Mucosa of stomach (tissue), 1 donor: ENCODE data around the gene CACNB2.
"Not testable (repeated sequence)": the region's sequence is repeated elsewhere in the genome, so short reads cannot be mapped to it uniquely, and the experiment has no call there.

Experiments
- H3K27me3 ChIP-seq: one replicate; pipeline ENCODE4 v1.7.0; 2013; ENCODE audit warnings: mild to moderate bottlenecking, low read length; ENCODE audit not compliant: control insufficient read depth, insufficient read depth
- H3K36me3 ChIP-seq: one replicate; pipeline ENCODE4 v1.7.0; 2013; ENCODE audit warnings: low read length; ENCODE audit not compliant: control insufficient read depth, insufficient read depth
- H3K4me1 ChIP-seq: one replicate; pipeline ENCODE4 v1.7.0; 2013; ENCODE audit warnings: mild to moderate bottlenecking, low read length; ENCODE audit not compliant: control insufficient read depth, insufficient read depth
- H3K4me3 ChIP-seq: one replicate; pipeline ENCODE4 v1.7.0; 2013; ENCODE audit warnings: low read length
- H3K9ac ChIP-seq: one replicate; pipeline ENCODE4 v1.7.0; 2013; ENCODE audit warnings: mild to moderate bottlenecking, low read length, moderate library complexity
- H3K9me3 ChIP-seq: one replicate; pipeline ENCODE4 v1.7.0; 2013; ENCODE audit warnings: mild to moderate bottlenecking, low read length, moderate library complexity; ENCODE audit not compliant: control insufficient read depth
- donor health status: Pancreatic carcinoma.

Gene CACNB2

DNA sequence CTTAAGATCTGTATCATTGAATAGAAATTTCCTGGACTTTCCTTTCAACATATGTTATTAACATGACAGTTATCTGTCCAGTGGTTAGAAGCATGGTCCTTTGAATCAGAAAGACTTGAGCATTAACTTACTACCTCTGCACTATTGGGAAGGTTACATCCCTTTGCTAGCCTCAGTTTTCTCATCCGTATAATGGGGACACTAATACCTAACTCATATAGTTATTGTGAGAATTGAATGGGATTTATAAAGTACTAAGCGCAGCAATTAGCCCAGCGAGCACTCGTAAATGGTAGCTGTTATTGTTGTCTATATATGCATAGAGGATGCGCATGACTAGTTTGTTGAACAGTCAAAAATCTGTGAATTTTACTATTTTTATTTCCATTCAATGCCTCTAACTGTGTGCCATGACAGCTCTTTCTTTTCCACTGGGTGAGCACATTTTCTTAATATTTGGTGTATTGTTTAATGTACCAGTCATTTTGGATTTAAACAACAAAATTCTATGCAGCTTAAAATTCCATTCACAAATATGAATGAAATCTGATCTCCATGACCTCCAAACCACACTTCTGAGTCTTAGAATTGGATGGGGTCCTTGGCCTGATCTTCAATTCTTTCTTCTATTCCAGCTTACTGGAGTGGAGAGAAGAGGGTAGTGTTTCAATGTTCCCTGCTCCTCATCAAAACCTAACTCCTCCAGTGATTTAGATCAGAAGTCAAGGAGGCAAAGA lies 65.0 kb downstream of the CACNB2 start:
- H3K9me3 ChIP-seq = no peaks in the 10 kb centered on the region
- no peaks in the 10 kb centered on the region for H3K27me3 ChIP-seq
- no peak overlapping the region for H3K9ac ChIP-seq
- H3K36me3 ChIP-seq = no peaks in the 10 kb centered on the region
- no peaks in the 10 kb centered on the region for H3K4me1 ChIP-seq
- no peak overlapping the region for H3K4me3 ChIP-seq

DNA sequence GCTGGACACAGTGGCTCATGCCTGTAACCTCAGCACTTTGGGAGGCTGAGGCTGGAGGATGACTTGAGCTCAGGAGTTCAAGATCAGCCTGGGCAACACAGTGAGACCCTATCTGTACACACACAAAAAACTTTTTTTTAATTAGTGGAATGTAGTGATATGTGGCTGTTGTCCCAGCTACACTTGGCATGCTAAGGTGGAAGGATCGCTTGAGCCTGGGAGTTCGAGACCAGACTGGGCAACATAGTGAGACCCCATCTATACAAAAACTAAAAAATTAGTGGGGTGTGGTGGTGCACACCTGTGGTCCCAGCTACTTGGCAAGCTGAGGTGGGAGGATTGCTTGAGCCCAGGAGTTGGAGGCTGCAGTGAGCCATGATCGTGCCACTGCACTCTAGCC lies 68.0 kb downstream of the CACNB2 start:
- not testable (repeated sequence) for H3K27me3 ChIP-seq, H3K9ac ChIP-seq, H3K4me3 ChIP-seq, H3K36me3 ChIP-seq, H3K9me3 ChIP-seq, H3K4me1 ChIP-seq

DNA sequence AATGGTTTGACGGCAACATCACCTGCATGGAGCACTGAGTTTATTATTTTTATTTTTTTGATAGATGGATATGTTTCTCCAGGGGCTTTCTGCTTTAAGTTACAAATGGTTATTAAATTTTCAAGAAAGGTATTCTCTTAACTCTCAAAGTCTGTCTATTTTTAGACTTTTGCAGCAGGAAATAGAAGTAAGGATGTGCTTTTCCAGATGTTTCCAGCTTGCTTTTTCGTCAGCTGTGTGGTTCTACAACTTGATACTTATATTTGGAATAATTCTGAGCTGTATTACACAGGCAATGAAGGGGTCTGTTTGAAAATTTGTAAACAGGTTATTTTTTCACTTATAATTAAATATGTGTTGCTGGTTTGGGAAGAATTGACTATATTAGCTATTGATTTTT lies 69.0 kb downstream of the CACNB2 start:
- no peaks in the 10 kb centered on the region for H3K36me3 ChIP-seq
- H3K27me3 ChIP-seq = no peaks in the 10 kb centered on the region
- H3K9ac ChIP-seq = no peak overlapping the region
- no peaks in the 10 kb centered on the region for H3K9me3 ChIP-seq
- H3K4me3 ChIP-seq = no peak overlapping the region
- H3K4me1 ChIP-seq = no peaks in the 10 kb centered on the region

DNA sequence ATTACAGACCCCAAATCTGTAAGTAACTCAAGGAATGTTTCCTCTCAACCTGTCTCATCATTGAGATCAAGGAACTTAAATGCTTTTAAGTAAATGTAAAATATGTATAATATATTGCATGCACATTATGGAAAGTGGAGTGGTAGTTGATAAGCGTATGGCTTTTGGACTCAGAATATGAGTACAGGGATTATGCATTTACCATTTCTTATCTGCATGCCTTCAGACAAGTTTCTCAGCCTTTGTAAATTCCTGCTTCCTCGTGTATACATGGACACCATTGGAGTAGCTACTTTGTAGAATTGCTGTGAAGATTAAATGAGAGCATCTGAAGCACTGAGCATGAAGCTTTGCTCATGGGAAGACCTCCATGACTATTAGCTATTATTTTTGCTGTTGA lies 70.5 kb downstream of the CACNB2 start:
- H3K36me3 ChIP-seq = no peaks in the 10 kb centered on the region
- H3K4me3 ChIP-seq = no peak overlapping the region
- H3K9ac ChIP-seq = no peak overlapping the region
- no peaks in the 10 kb centered on the region for H3K9me3 ChIP-seq
- no peaks in the 10 kb centered on the region for H3K4me1 ChIP-seq
- no peaks in the 10 kb centered on the region for H3K27me3 ChIP-seq

DNA sequence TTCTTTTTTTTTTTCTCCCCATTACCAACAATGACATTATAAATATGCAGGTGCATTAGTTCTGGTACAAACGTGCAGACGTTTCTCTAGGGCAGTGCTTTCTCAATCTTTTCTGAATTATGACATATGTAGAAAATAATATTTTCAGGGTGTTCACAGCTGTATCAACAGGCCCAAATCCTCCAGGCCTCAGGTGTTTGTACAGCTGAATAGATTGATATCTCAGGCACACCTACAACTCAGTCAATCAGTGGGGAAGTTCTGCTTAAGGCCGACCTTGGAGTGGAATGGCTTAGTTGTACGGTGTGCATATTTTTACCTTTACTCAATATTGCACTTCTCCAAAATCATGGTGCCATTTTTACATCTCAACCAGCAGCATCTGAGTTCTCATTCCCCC lies 71.6 kb downstream of the CACNB2 start:
- Histone ChIP-seq H3K4me3 (no peak overlapping the region), H3K27me3 (no peaks in the 10 kb centered on the region), H3K36me3 (no peaks in the 10 kb centered on the region), H3K9me3 (no peaks in the 10 kb centered on the region), H3K4me1 (no peaks in the 10 kb centered on the region), H3K9ac (no peak overlapping the region)

DNA sequence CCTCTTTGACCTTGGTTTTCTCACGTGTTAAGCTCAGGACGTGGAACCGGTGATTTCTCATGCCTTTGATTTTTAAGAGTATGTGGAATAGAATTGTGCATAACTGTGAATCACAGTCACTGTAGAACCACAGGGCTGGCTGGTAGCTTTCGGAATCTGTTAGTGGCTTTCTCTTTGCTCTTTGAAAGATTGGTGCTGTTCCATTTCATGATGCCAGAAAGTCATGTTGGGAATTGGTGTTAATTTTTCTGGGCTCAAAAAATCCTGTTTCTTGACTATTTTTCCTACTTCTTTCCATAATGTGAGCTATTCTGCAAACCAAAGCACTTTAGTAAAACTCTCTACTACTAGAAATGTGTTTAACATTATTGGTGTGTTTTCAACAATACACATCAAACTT lies 73.0 kb downstream of the CACNB2 start:
- Histone ChIP-seq H3K9me3 (no peaks in the 10 kb centered on the region), H3K4me1 (no peaks in the 10 kb centered on the region), H3K9ac (no peak overlapping the region), H3K27me3 (no peaks in the 10 kb centered on the region), H3K36me3 (no peaks in the 10 kb centered on the region), H3K4me3 (no peak overlapping the region)

DNA sequence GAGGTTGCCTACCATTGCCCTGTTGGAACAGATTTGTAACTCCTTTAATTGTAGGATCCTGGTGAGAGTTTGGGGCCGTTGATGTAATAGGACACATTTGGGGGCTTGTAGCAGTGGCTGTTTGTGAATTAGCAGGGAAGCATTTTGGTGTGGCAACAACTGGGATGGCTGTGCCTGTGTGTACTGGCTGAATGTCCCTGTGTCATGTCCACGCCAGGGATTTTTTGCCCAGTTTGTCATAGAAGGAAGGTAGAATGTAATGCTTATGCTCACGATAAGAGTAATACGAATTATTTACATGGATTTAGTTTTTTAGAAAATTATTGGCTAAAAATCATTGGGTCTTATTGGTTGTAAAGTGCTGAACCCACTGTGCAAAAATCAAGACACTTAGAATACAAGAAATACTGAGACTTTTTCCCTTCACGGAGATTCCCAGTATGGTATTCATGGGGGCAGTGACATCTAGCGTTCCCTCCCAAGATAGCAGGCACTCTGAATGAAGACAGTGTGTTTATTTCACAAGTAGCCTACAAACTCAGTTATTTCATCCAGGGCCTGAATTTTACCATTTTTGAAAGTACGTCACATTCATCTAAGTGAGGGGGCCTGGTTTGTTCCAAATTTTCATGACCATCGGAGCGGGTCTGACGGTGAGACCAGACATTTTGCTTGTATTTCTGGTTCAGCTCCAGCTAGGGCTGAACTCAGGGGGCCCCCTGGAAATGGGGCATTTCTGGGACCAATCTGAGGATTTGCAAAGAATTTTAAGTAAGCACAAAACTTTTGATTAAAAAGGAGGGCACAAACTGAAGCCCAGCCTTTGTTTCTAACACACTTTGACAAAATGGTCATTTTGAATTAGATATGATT lies 74.7 kb downstream of the CACNB2 start:
- no peak overlapping the region for H3K9ac ChIP-seq
- H3K36me3 ChIP-seq = no peaks in the 10 kb centered on the region
- no peaks in the 10 kb centered on the region for H3K27me3 ChIP-seq
- no peaks in the 10 kb centered on the region for H3K9me3 ChIP-seq
- H3K4me1 ChIP-seq = no peaks in the 10 kb centered on the region
- no peak overlapping the region for H3K4me3 ChIP-seq

DNA sequence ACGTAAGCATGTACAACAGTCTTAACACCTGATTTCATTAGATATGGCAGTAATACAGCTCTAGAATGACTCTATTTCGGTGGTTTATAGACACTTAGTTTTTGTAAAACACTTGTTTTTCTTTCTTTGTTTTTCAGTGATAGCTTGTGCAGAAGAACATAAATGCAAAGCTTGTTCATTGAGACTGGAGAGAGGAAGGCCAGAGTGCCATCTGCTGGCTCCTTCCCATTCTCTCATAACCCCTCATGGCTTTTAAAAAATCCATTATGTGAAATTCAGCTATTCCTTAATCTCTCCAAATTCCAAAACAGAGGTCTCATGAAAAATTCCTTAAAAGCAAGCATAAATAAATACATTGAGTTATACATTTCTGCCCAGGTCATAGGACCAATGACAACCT lies 76.3 kb downstream of the CACNB2 start:
- no peak overlapping the region for H3K9ac ChIP-seq
- no peak overlapping the region for H3K4me3 ChIP-seq
- no peaks in the 10 kb centered on the region for H3K4me1 ChIP-seq
- no peaks in the 10 kb centered on the region for H3K27me3 ChIP-seq
- no peaks in the 10 kb centered on the region for H3K9me3 ChIP-seq
- H3K36me3 ChIP-seq = no peaks in the 10 kb centered on the region

DNA sequence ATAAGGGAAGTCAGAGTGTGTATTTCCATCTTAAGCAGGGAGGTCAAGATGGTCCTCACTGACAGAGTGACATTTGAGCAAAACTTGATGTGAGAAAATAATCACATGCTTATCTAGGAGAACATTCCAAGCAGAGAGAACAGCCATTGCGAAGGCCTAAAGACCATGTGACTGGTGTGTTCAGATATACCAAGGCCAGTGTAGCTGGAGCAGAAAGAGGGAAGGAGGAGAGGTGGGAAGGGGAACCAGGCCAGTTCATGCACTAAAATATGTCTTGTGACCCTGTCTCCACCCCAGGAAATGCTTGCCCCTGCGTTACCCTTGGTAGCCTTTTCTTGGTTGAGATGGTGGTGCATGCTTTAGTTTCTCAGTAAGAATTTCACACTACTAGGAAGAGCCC lies 77.4 kb downstream of the CACNB2 start:
- Histone ChIP-seq H3K4me3 (no peak overlapping the region), H3K27me3 (no peaks in the 10 kb centered on the region), H3K4me1 (no peaks in the 10 kb centered on the region), H3K9ac (no peak overlapping the region), H3K36me3 (no peaks in the 10 kb centered on the region), H3K9me3 (no peaks in the 10 kb centered on the region)

DNA sequence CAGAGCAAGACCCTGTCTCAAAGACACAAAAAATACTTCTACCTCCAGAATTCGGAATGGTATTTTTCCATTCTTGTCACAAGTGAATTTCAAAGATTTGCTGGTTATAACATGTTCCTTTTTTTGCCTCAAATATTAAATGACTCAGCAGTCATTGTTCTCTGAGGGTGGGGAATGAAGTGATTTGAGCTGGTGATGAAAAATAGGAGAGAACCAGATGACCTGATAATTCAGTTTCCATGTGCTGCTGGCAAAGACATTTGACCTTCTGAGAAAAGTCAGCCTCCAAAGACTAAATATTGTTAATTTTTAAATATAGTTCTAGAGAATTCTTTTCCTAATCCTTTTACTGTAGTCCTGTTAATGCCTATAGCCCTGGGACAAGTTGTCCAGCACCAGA lies 78.9 kb downstream of the CACNB2 start:
- no peak overlapping the region for H3K4me3 ChIP-seq
- H3K9ac ChIP-seq = no peak overlapping the region
- no peaks in the 10 kb centered on the region for H3K9me3 ChIP-seq
- H3K27me3 ChIP-seq = no peaks in the 10 kb centered on the region
- no peaks in the 10 kb centered on the region for H3K36me3 ChIP-seq
- no peaks in the 10 kb centered on the region for H3K4me1 ChIP-seq

DNA sequence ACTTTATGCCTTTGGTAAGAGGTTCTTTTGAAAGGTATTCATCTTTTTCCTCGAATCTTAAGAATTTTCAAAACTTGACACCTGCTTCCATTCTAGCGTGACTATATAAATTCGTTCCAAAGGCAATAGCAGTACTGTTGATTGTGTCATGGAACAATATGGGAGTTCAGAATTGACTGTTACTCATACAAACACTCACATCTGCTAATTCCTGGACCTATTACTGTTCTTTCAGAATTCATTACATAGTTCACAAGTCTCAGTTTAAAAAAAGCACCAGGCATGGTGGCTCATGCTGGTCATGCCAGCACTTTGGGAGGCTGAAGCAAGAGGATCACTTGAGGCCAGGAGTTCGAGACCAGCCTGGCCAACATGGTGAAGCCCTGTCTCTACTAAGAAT lies 80.9 kb downstream of the CACNB2 start:
- no peaks in the 10 kb centered on the region for H3K27me3 ChIP-seq
- H3K4me3 ChIP-seq = no peak overlapping the region
- H3K9me3 ChIP-seq = no peaks in the 10 kb centered on the region
- no peak overlapping the region for H3K9ac ChIP-seq
- H3K36me3 ChIP-seq = no peaks in the 10 kb centered on the region
- no peaks in the 10 kb centered on the region for H3K4me1 ChIP-seq

DNA sequence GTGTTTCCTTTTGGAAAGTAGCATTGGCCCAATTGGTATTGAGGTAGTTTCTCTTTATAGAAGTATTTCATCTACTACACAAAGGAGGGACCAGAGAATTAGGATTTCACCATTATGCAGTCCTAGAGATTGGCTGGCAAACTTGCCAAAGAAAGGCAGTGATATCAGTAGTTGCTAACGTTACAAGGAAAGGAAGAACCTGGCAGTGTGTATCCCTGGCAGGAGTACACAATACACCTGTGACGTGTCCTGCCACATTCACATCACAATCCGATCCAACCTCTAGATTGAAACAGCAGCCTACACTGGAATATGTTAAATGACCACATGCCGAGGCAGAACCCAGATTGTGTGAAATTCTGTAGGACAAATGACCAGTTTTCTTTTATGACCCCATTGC lies 81.7 kb downstream of the CACNB2 start:
- Histone ChIP-seq H3K36me3 (no peaks in the 10 kb centered on the region), H3K4me3 (no peak overlapping the region), H3K27me3 (no peaks in the 10 kb centered on the region), H3K9me3 (no peaks in the 10 kb centered on the region), H3K9ac (no peak overlapping the region), H3K4me1 (no peaks in the 10 kb centered on the region)
